ENCODE measurements around the gene MIEF2.
"Not testable (repeated sequence)": the region's sequence is repeated elsewhere in the genome, so short reads cannot be mapped to it uniquely, and the experiment has no call there.

Gene MIEF2

GRCh38 chr17:18291718-18292540 is 31.5 kb downstream of the MIEF2 start:
- DNase-seq (ENCODE audit: low spot score): no peak

- not testable (repeated sequence) for DNase-seq (ENCODE audit: low spot score)
Observed at GRCh38 chr17:18298061-18298460, 37.6 kb downstream of the MIEF2 start.

GRCh38 chr17:18300725-18301480 is 40.4 kb downstream of the MIEF2 start:
- no peak for DNase-seq (ENCODE audit: low spot score)

- DNase-seq (ENCODE audit: low spot score): not testable (repeated sequence)
Observed at GRCh38 chr17:18303206-18303605, 42.7 kb downstream of the MIEF2 start.

GRCh38 chr17:18309202-18309601 is 48.7 kb downstream of the MIEF2 start:
- DNase-seq (ENCODE audit: low spot score): no peak

GRCh38 chr17:18314059-18314730 is 53.7 kb downstream of the MIEF2 start:
- peak; percentile 11 for DNase-seq (ENCODE audit: low spot score)

GRCh38 chr17:18314731-18315561 is 54.5 kb downstream of the MIEF2 start, which contains the start of the genes SMCR8 and TOP3A:
Gene SMCR8 (plus strand): TSS chr17:18315293. CDS start chr17:18315790, 497 bp downstream.
Gene TOP3A (minus strand): TSS chr17:18314994. CDS start chr17:18314778, 216 bp downstream.
- DNase-seq (ENCODE audit: low spot score): peak; percentile 92

GRCh38 chr17:18315562-18315922 is 55.1 kb downstream of the MIEF2 start:
- no peak for DNase-seq (ENCODE audit: low spot score)

- DNase-seq (ENCODE audit: low spot score): no peak
Observed at GRCh38 chr17:18315961-18316360, 55.5 kb downstream of the MIEF2 start.

Measured in hematopoietic multipotent progenitor cell treated with erythropoietin and hydrocortisone succinate and interleukin-3 and kit ligand, for 15 days (in vitro differentiated cells).